A673 (cell line): ENCODE measurements around the gene APMAP. TPM values are rescaled to one million over a fixed set of nuclear protein-coding genes. Genes with fewer than 3 reads are reported as not detected.

ENCODE experiments used
- BruUV-seq: library from RNA; stranded (reverse); fragments of 400-500 nt; replicated peaks from 2 replicates; lab custom pipeline; 2021; lab: Mats Ljungman, UMichigan
- CTCF ChIA-PET: fragments of 300-600 bp; sonication (Branson Sonifier 250); formaldehyde crosslinking; loops from one replicate; lab custom pipeline; 2022; ENCODE audit warnings: antibody characterized with exemption; lab: Charles Lee
- POLR2A ChIA-PET: fragments of 300-600 bp; sonication (Branson Sonifier 250); formaldehyde crosslinking; loops from one replicate; lab custom pipeline; 2022; ENCODE audit warnings: antibody characterized with exemption; ENCODE audit not compliant: low non-redundant PET; lab: Charles Lee
- DNase-seq: peaks from one replicate; pipeline ENCODE4 v3.0.0-alpha.2; 2015; ENCODE audit warnings: low spot score
- H3K27ac ChIP-seq: fragments of 200-600 bp; sonication (generic); 2 replicates; pipeline ENCODE4 v1.5.1; 2016; ENCODE audit warnings: mixed run types, low read depth, mild to moderate bottlenecking, mixed read lengths, antibody characterized with exemption, low read length; ENCODE audit not compliant: poor library complexity, severe bottlenecking
- H3K27me3 ChIP-seq: fragments of 200-600 bp; sonication (generic); replicated peaks from 2 replicates; pipeline ENCODE4 v1.6.1; 2017; ENCODE audit warnings: mixed run types, low read depth, mild to moderate bottlenecking, mixed read lengths, antibody characterized with exemption, low read length; ENCODE audit not compliant: insufficient read depth, poor library complexity
- H3K36me3 ChIP-seq: fragments of 200-600 bp; sonication (generic); 2 replicates; pipeline ENCODE4 v1.6.1; 2016; ENCODE audit warnings: mixed run types, mild to moderate bottlenecking, mixed read lengths, antibody characterized with exemption, low read length; ENCODE audit not compliant: insufficient read depth, poor library complexity, severe bottlenecking
- H3K4me1 ChIP-seq: fragments of 200-600 bp; sonication (generic); 2 replicates; pipeline ENCODE4 v1.6.1; 2017; ENCODE audit warnings: mixed run types, mild to moderate bottlenecking, mixed read lengths, antibody characterized with exemption, low read length; ENCODE audit not compliant: insufficient read depth, poor library complexity, severe bottlenecking
- H3K4me3 ChIP-seq: fragments of 200-600 bp; sonication (generic); 2 replicates; pipeline ENCODE4 v1.5.1; 2016; ENCODE audit warnings: low read depth, mixed run types, mild to moderate bottlenecking, mixed read lengths, low read length; ENCODE audit not compliant: poor library complexity, severe bottlenecking
- H3K9me3 ChIP-seq: fragments of 200-600 bp; sonication (generic); 2 replicates; pipeline ENCODE4 v1.6.1; 2016; ENCODE audit warnings: mixed run types, low read depth, mild to moderate bottlenecking, mixed read lengths, antibody characterized with exemption, low read length; ENCODE audit not compliant: poor library complexity, severe bottlenecking
- EZH2 ChIP-seq: fragments of 200-600 bp; sonication (generic); IDR thresholded peaks from 2 replicates; pipeline ENCODE4 v1.6.1; 2017; ENCODE audit warnings: borderline replicate concordance, low read depth, mild to moderate bottlenecking, mixed read lengths, antibody characterized with exemption, low read length; ENCODE audit not compliant: poor library complexity, severe bottlenecking
- intact Hi-C: fragments of 100-400 bp; cut with micrococcal nuclease; formaldehyde crosslinking; loops from one replicate; pipeline ENCODE4 v1.10.0; 2022; ENCODE audit not compliant: unreplicated experiment
- total RNA-seq: library from RNA; stranded (reverse); gene quantifications from 2 replicates; pipeline ENCODE4 v1.2.3, GENCODE V29; 2021
- TF ChIP-seq, protein P1 (sequence below): fragments of 300-800, 200-600 bp; sonication (generic); conservative IDR thresholded peaks from 2 replicates; pipeline ENCODE4 v1.5.1; 2017; ENCODE audit warnings: low read depth, mild to moderate bottlenecking, antibody characterized with exemption, low read length, moderate library complexity, mixed read lengths

APMAP gene
- total RNA-seq, 1 experiment from 2014 or later = 70.3 TPM

DNA sequence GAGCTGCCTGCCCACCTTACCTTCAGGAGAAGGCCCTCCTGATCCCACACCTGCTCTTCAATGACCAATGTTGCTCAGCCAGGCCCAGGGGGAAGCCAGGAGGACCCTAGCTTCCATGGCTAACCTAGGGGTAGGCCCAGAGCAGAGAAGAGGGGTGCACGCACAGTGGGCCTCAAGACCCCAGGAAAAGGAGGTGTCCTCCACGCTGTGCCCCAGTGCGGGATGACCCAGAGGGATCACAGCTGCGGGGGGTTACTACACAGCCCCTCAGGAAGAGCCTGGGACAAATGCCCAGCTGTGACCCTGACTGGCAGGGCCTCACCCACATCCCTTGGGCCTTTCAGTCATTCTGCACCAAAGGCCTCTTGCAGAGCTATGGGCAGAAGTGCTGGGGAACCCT lies 31.6 kb upstream of the APMAP start:
- intact Hi-C loops = no loop called here
- Histone ChIP-seq H3K36me3 (no peaks in the 10 kb centered on the region), H3K27ac (no peak overlapping the region), H3K4me1 (no peaks in the 10 kb centered on the region), H3K27me3 (no peaks in the 10 kb centered on the region), H3K4me3 (no peak overlapping the region), H3K9me3 (no peaks in the 10 kb centered on the region)
- no TSS peak for BruUV-seq
- POLR2A ChIA-PET = no interaction called here
- no peak for DNase-seq
- CTCF ChIA-PET = no interaction called here
- no peak for TF ChIP-seq EZH2
- TF ChIP-seq, protein P1, sequence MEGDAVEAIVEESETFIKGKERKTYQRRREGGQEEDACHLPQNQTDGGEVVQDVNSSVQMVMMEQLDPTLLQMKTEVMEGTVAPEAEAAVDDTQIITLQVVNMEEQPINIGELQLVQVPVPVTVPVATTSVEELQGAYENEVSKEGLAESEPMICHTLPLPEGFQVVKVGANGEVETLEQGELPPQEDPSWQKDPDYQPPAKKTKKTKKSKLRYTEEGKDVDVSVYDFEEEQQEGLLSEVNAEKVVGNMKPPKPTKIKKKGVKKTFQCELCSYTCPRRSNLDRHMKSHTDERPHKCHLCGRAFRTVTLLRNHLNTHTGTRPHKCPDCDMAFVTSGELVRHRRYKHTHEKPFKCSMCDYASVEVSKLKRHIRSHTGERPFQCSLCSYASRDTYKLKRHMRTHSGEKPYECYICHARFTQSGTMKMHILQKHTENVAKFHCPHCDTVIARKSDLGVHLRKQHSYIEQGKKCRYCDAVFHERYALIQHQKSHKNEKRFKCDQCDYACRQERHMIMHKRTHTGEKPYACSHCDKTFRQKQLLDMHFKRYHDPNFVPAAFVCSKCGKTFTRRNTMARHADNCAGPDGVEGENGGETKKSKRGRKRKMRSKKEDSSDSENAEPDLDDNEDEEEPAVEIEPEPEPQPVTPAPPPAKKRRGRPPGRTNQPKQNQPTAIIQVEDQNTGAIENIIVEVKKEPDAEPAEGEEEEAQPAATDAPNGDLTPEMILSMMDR = no peak

DNA sequence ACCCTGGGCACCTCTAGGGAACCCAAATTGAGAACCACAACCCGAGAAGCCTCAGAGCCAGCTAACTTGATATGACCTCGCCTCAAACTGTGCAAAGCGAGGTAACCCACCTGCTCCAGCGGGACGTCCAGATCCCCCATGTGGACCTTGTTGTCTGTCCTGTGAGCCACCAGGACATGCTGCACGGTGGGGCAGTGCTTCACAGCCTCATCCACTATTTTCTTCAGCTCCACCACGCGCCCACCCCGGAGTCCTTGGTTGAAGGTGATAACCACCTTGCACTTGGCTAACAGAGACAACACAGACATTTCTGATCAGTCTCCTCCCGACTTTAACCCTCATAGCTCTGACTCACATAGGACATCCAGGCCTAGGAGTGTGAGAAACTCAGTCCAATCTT lies 30.8 kb upstream of the APMAP start:
- intact Hi-C loops = no loop called here
- CTCF ChIA-PET = no interaction called here
- Histone ChIP-seq H3K27me3 (no peaks in the 10 kb centered on the region), H3K9me3 (no peaks in the 10 kb centered on the region), H3K27ac (no peak overlapping the region), H3K4me1 (no peaks in the 10 kb centered on the region), H3K36me3 (no peaks in the 10 kb centered on the region), H3K4me3 (no peak overlapping the region)
- POLR2A ChIA-PET = no interaction called here
- no peak for DNase-seq
- BruUV-seq = no TSS peak
- no peak for TF ChIP-seq EZH2
- TF ChIP-seq, protein P1 = no peak

DNA sequence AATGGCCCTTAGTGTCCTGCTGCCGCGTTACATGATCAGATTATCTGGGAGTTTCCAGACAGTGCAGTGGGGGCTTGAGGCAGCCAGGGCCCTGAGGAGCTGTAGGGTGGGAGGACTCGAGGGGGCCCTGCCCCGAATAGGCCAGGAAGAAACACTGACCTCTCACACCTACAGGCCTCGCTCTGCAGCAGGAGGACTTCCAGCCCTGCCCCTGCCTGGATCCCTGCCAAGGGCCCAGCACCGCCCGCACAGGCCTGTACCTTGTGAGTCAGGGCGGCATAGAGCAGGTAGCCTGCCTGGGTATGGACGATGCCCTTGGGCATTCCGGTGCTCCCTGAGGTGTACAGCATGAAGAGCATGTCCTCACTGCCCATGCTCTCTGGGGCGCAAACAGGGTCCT lies 30.1 kb upstream of the APMAP start:
- TF ChIP-seq, protein P1 = no peak
- TF ChIP-seq EZH2 = no peak
- DNase-seq = no peak
- BruUV-seq = no TSS peak
- Histone ChIP-seq H3K4me3 (no peak overlapping the region), H3K27me3 (no peaks in the 10 kb centered on the region), H3K4me1 (no peaks in the 10 kb centered on the region), H3K36me3 (no peaks in the 10 kb centered on the region), H3K27ac (no peak overlapping the region), H3K9me3 (no peaks in the 10 kb centered on the region)
- ChIA-PET CTCF (no interaction called here), POLR2A (no interaction called here)
- intact Hi-C loops = no loop called here
